Activated CD4-positive, alpha-beta T cell treated with anti-CD3 and anti-CD28 coated beads, Interleukin-2, amount 10 ng/mL, durations not matched to agents 24 days and 14 days (primary cell): Measurements from ENCODE around the gene S100A4. TPM values are rescaled to one million over a fixed set of nuclear protein-coding genes. Genes with fewer than 3 reads are reported as not detected.
A peak's percentile ranks its signal among the peaks of the same experiment; 100 is the strongest.

Experiments
- DNase-seq: peaks from one replicate; pipeline ENCODE4 v3.0.0; 2022
- H3K27ac Mint-ChIP-seq: one replicate; pipeline ENCODE4 v1.8.0; 2022; ENCODE audit warnings: mild to moderate bottlenecking, mixed read lengths
- H3K27me3 Mint-ChIP-seq: one replicate; pipeline ENCODE4 v1.8.0; 2022; ENCODE audit warnings: mixed read lengths
- H3K36me3 Mint-ChIP-seq: one replicate; pipeline ENCODE4 v1.8.0; 2022; ENCODE audit warnings: low read depth, mild to moderate bottlenecking, mixed read lengths
- H3K4me1 Mint-ChIP-seq: one replicate; pipeline ENCODE4 v1.8.0; 2021; ENCODE audit warnings: mixed read lengths
- H3K4me3 Mint-ChIP-seq: one replicate; pipeline ENCODE4 v1.8.0; 2022; ENCODE audit warnings: mild to moderate bottlenecking, moderate library complexity, mixed read lengths
- H3K9me3 Mint-ChIP-seq: one replicate; pipeline ENCODE4 v1.8.0; 2021; ENCODE audit warnings: mixed read lengths
- intact Hi-C: fragments of 100-400 bp; cut with micrococcal nuclease; formaldehyde crosslinking; loops from one replicate; pipeline ENCODE4 v1.15.1; 2023
- total RNA-seq: library from RNA; stranded (reverse); gene quantifications from 2 replicates; pipeline ENCODE4 v1.2.3, GENCODE V29; 2022

S100A4 gene
- total RNA-seq, 1 donor from 2014 or later = 134 TPM

- peaks cover 25% of the 10 kb centered on the region for H3K36me3 Mint-ChIP-seq
- no peaks in the 10 kb centered on the region for H3K27me3 Mint-ChIP-seq
- H3K9me3 Mint-ChIP-seq = no peaks in the 10 kb centered on the region
- H3K4me1 Mint-ChIP-seq = peaks cover 77% of the 10 kb centered on the region
- H3K27ac Mint-ChIP-seq = peak overlapping the region; percentile 10
- DNase-seq = no peak
- no peak overlapping the region for H3K4me3 Mint-ChIP-seq
- intact Hi-C loops = loop anchor here (10.0 kb wide), 1 partner anchor 426 kb away; the partner anchor contains the start of genes CREB3L4 and SLC39A1
Measured at GRCh38 chr1:153538315-153538821, 7.2 kb downstream of the S100A4 start.

- Mint-ChIP-seq H3K4me1 (peaks cover 77% of the 10 kb centered on the region), H3K27me3 (no peaks in the 10 kb centered on the region), H3K9me3 (no peaks in the 10 kb centered on the region), H3K36me3 (peaks cover 16% of the 10 kb centered on the region), H3K4me3 (peak overlapping the region; percentile 6), H3K27ac (peak overlapping the region; percentile 25)
- DNase-seq = no peak
- intact Hi-C loops = loop anchor here (10.0 kb wide), 1 partner anchor 427 kb away; the partner anchor contains the start of genes CREB3L4 and SLC39A1
Measured at GRCh38 chr1:153537376-153537730, 8.3 kb downstream of the S100A4 start.

- Mint-ChIP-seq H3K9me3 (no peaks in the 10 kb centered on the region), H3K36me3 (peaks cover 15% of the 10 kb centered on the region), H3K27ac (peak overlapping the region; percentile 98), H3K4me1 (peaks cover 77% of the 10 kb centered on the region), H3K27me3 (no peaks in the 10 kb centered on the region), H3K4me3 (peak overlapping the region; percentile 92)
- no peak for DNase-seq
- intact Hi-C loops = loop anchor here (10.0 kb wide), 1 partner anchor 428 kb away; the partner anchor contains the start of genes CREB3L4 and SLC39A1
Measured at GRCh38 chr1:153536671-153537375, 8.8 kb downstream of the S100A4 start.

GRCh38 chr1:153536012-153536670 is 9.5 kb downstream of the S100A4 start:
- H3K4me1 Mint-ChIP-seq = peaks cover 77% of the 10 kb centered on the region
- no peaks in the 10 kb centered on the region for H3K9me3 Mint-ChIP-seq
- peak; percentile 95 for DNase-seq
- H3K27ac Mint-ChIP-seq = peak overlapping the region; percentile 98
- peak overlapping the region; percentile 92 for H3K4me3 Mint-ChIP-seq
- H3K36me3 Mint-ChIP-seq = peaks cover 15% of the 10 kb centered on the region
- intact Hi-C loops = loop anchor here (10.0 kb wide), 1 partner anchor 429 kb away; the partner anchor contains the start of genes CREB3L4 and SLC39A1
- no peaks in the 10 kb centered on the region for H3K27me3 Mint-ChIP-seq

GRCh38 chr1:153535242-153536011 is 10.2 kb downstream of the S100A4 start, which contains the start of gene S100A6:
Gene S100A6 (minus strand): TSS chr1:153535991. CDS start chr1:153535339, 652 bp downstream.
- peaks cover 15% of the 10 kb centered on the region for H3K36me3 Mint-ChIP-seq
- peak within 1 kb of the TSS; percentile 98 for H3K27ac Mint-ChIP-seq
- DNase-seq = peak; percentile 84
- intact Hi-C loops = loop anchor here (1.0 to 10.0 kb wide), 2 partner anchors 10 to 429 kb away; partner anchors contain the start of genes CREB3L4, S100A4 and SLC39A1
- peak within 1 kb of the TSS; percentile 92 for H3K4me3 Mint-ChIP-seq
- H3K4me1 Mint-ChIP-seq = peaks cover 74% of the 10 kb centered on the region
- no peaks in the 10 kb centered on the region for H3K27me3 Mint-ChIP-seq
- H3K9me3 Mint-ChIP-seq = no peaks in the 10 kb centered on the region

- peaks cover 15% of the 10 kb centered on the region for H3K36me3 Mint-ChIP-seq
- H3K4me3 Mint-ChIP-seq = peak overlapping the region; percentile 92
- no peaks in the 10 kb centered on the region for H3K27me3 Mint-ChIP-seq
- H3K4me1 Mint-ChIP-seq = peaks cover 69% of the 10 kb centered on the region
- no peaks in the 10 kb centered on the region for H3K9me3 Mint-ChIP-seq
- H3K27ac Mint-ChIP-seq = peak overlapping the region; percentile 98
- DNase-seq = no peak
- intact Hi-C loops = loop anchor here (1.0 to 10.0 kb wide), 3 partner anchors 10 to 430 kb away; partner anchors contain the start of genes CHTOP, CREB3L4, S100A4 and SLC39A1
Measured at GRCh38 chr1:153534925-153535241, 10.7 kb downstream of the S100A4 start.

- intact Hi-C loops = loop anchor here (5.0 to 10.0 kb wide), 2 partner anchors 98 to 430 kb away; partner anchors contain the start of genes CHTOP, CREB3L4 and SLC39A1
- no peak for DNase-seq
- H3K9me3 Mint-ChIP-seq = no peaks in the 10 kb centered on the region
- peak overlapping the region; percentile 98 for H3K27ac Mint-ChIP-seq
- no peaks in the 10 kb centered on the region for H3K27me3 Mint-ChIP-seq
- peaks cover 17% of the 10 kb centered on the region for H3K36me3 Mint-ChIP-seq
- H3K4me3 Mint-ChIP-seq = peak overlapping the region; percentile 92
- peaks cover 63% of the 10 kb centered on the region for H3K4me1 Mint-ChIP-seq
Measured at GRCh38 chr1:153534226-153534924, 11.2 kb downstream of the S100A4 start.

- H3K4me1 Mint-ChIP-seq = peaks cover 65% of the 10 kb centered on the region
- H3K9me3 Mint-ChIP-seq = no peaks in the 10 kb centered on the region
- H3K27me3 Mint-ChIP-seq = no peaks in the 10 kb centered on the region
- peak overlapping the region; percentile 86 for H3K27ac Mint-ChIP-seq
- intact Hi-C loops = loop anchor here (1.0 to 10.0 kb wide), 5 partner anchors 23 to 431 kb away; partner anchors contain the start of genes CHTOP, CREB3L4, S100A14 and SLC39A1
- DNase-seq = no peak
- peak overlapping the region; percentile 92 for H3K4me3 Mint-ChIP-seq
- H3K36me3 Mint-ChIP-seq = peaks cover 17% of the 10 kb centered on the region
Measured at GRCh38 chr1:153533689-153534201, 11.9 kb downstream of the S100A4 start.

- Mint-ChIP-seq H3K27me3 (no peaks in the 10 kb centered on the region), H3K4me1 (peaks cover 61% of the 10 kb centered on the region), H3K4me3 (peak overlapping the region; percentile 92), H3K36me3 (peaks cover 17% of the 10 kb centered on the region), H3K27ac (peak overlapping the region; percentile 86), H3K9me3 (no peaks in the 10 kb centered on the region)
- DNase-seq = peak; percentile 95
- intact Hi-C loops = loop anchor here (1.0 to 10.0 kb wide), 5 partner anchors 22 to 432 kb away; partner anchors contain the start of genes CHTOP, CREB3L4, S100A14 and SLC39A1
Measured at GRCh38 chr1:153532769-153533599, 12.6 kb downstream of the S100A4 start.

- peak overlapping the region; percentile 86 for H3K27ac Mint-ChIP-seq
- peak overlapping the region; percentile 92 for H3K4me3 Mint-ChIP-seq
Measured at GRCh38 chr1:153532181-153532580, 13.4 kb downstream of the S100A4 start.

GRCh38 chr1:153531638-153532037 is 14.0 kb downstream of the S100A4 start:
- H3K27ac Mint-ChIP-seq = peak overlapping the region; percentile 71
- intact Hi-C loops = loop anchor here (2.0 to 10.0 kb wide), 4 partner anchors 21 to 433 kb away; partner anchors contain the start of genes CHTOP, CREB3L4, S100A14 and SLC39A1
- peaks cover 52% of the 10 kb centered on the region for H3K4me1 Mint-ChIP-seq
- H3K36me3 Mint-ChIP-seq = peaks cover 17% of the 10 kb centered on the region
- no peaks in the 10 kb centered on the region for H3K9me3 Mint-ChIP-seq
- DNase-seq = no peak
- no peak overlapping the region for H3K4me3 Mint-ChIP-seq
- H3K27me3 Mint-ChIP-seq = no peaks in the 10 kb centered on the region

More at GRCh38 chr1:153532181-153532580, 13.4 kb downstream of the S100A4 start:
- intact Hi-C loops = loop anchor here (2.0 to 10.0 kb wide), 4 partner anchors 21 to 433 kb away; partner anchors contain the start of genes CHTOP, CREB3L4, S100A14 and SLC39A1
- H3K9me3 Mint-ChIP-seq = no peaks in the 10 kb centered on the region
- peak; percentile 77 for DNase-seq
- no peaks in the 10 kb centered on the region for H3K27me3 Mint-ChIP-seq
- peaks cover 17% of the 10 kb centered on the region for H3K36me3 Mint-ChIP-seq
- H3K4me1 Mint-ChIP-seq = peaks cover 56% of the 10 kb centered on the region

- no peak for DNase-seq
- no peaks in the 10 kb centered on the region for H3K9me3 Mint-ChIP-seq
Measured at GRCh38 chr1:153527683-153528040, 17.9 kb downstream of the S100A4 start.

More at GRCh38 chr1:153527683-153528040, 17.9 kb downstream of the S100A4 start:
- H3K36me3 Mint-ChIP-seq = peaks cover 4% of the 10 kb centered on the region
- no peak overlapping the region for H3K4me3 Mint-ChIP-seq
- H3K4me1 Mint-ChIP-seq = peaks cover 22% of the 10 kb centered on the region
- intact Hi-C loops = no loop called here
- no peak overlapping the region for H3K27ac Mint-ChIP-seq
- no peaks in the 10 kb centered on the region for H3K27me3 Mint-ChIP-seq
